AG10803 (cell line): Measurements from ENCODE around the gene RPTOR.

ENCODE experiments used
- DNase-seq: peaks from one replicate; pipeline ENCODE4 v3.0.0; 2010; ENCODE audit warnings: low read depth
- H3K4me3 ChIP-seq: 2 replicates; pipeline ENCODE4 v1.5.1; 2011; ENCODE audit warnings: mild to moderate bottlenecking, low read length, control low read depth
- CTCF ChIP-seq: conservative IDR thresholded peaks from 2 replicates; pipeline ENCODE4 v1.5.1; 2011; ENCODE audit warnings: mild to moderate bottlenecking, low read length, control low read depth, inconsistent platforms

The RPTOR gene

GRCh38 chr17:80992077-80992947, 447.7 kb downstream of the RPTOR start:
- TF ChIP-seq CTCF: no peak
- DNase-seq: no peak
- peak overlapping the region; percentile 73 for H3K4me3 ChIP-seq

- peak overlapping the region; percentile 73 for H3K4me3 ChIP-seq
- no peak for DNase-seq
- TF ChIP-seq CTCF: no peak
Observed at GRCh38 chr17:80992948-80993624, 448.4 kb downstream of the RPTOR start.

- TF ChIP-seq CTCF: no peak
- no peak overlapping the region for H3K4me3 ChIP-seq
- DNase-seq: no peak
Observed at GRCh38 chr17:80995131-80995530, 450.5 kb downstream of the RPTOR start.

GRCh38 chr17:80996422-80997305, 452.0 kb downstream of the RPTOR start:
- no peak for DNase-seq
- H3K4me3 ChIP-seq: no peak overlapping the region
- TF ChIP-seq CTCF: no peak

GRCh38 chr17:80997424-80998117, 452.9 kb downstream of the RPTOR start:
- DNase-seq: no peak

More at GRCh38 chr17:80997424-80998117, 452.9 kb downstream of the RPTOR start:
- H3K4me3 ChIP-seq: no peak overlapping the region
- TF ChIP-seq CTCF: no peak
